Keratinocyte (primary cell): Measurements from ENCODE around the gene CCL2. TPM values are rescaled to one million over a fixed set of nuclear protein-coding genes. Genes with fewer than 3 reads are reported as not detected.

Experiments
- DNase-seq: peaks from one replicate; pipeline ENCODE4 v3.0.0-alpha.2; 2011; ENCODE audit warnings: low read depth, missing footprints, low spot score
- FAIRE-seq: peaks from 2 replicates; lab custom pipeline; 2011; peaks lifted over from hg19 to GRCh38; lab: Jason Lieb, UNC
- H2AFZ ChIP-seq: 2 replicates; pipeline ENCODE4 v1.6.0; 2012; ENCODE audit warnings: low read length, control low read depth, inconsistent platforms; ENCODE audit not compliant: control insufficient read depth
- H3K27ac ChIP-seq: 2 replicates; pipeline ENCODE4 v1.5.1; 2011; ENCODE audit warnings: low read length; ENCODE audit not compliant: control insufficient read depth, insufficient read depth
- H3K27me3 ChIP-seq: 3 replicates; pipeline ENCODE4 v1.6.0; 2011; ENCODE audit warnings: low read length; ENCODE audit not compliant: control insufficient read depth, insufficient read depth; ENCODE audit errors: extremely low read depth
- H3K36me3 ChIP-seq, 2 experiments: 2 replicates in 1 of 2; 3 replicates in 1 of 2; pipeline ENCODE4 v1.5.1; 2011; ENCODE audit warnings: low read length in 2 of 2, mild to moderate bottlenecking in 1 of 2; ENCODE audit not compliant: control insufficient read depth in 2 of 2, insufficient read depth in 2 of 2; ENCODE audit errors: extremely low read depth in 1 of 2
- H3K4me1 ChIP-seq: 3 replicates; pipeline ENCODE4 v1.5.1; 2011; ENCODE audit warnings: low read length; ENCODE audit not compliant: control insufficient read depth, insufficient read depth; ENCODE audit errors: extremely low read depth
- H3K4me2 ChIP-seq: 3 replicates; pipeline ENCODE4 v1.6.0; 2011; ENCODE audit warnings: low read depth, low read length; ENCODE audit not compliant: control insufficient read depth, insufficient read depth; ENCODE audit errors: extremely low read depth
- H3K4me3 ChIP-seq, 3 experiments: fragments of 200-600 bp in 1 of 3; sonication (generic) in 1 of 3; 2 replicates in 2 of 3; 3 replicates in 1 of 3; pipeline ENCODE4 v1.5.1; 2011 to 2016; ENCODE audit warnings: low read length in 3 of 3, mild to moderate bottlenecking in 3 of 3, control low read depth in 2 of 3, inconsistent platforms in 1 of 3, low read depth in 1 of 3, mixed read lengths in 1 of 3, mixed run types in 1 of 3, moderate library complexity in 1 of 3; ENCODE audit not compliant: control insufficient read depth in 2 of 3, insufficient read depth in 2 of 3; ENCODE audit errors: extremely low read depth in 1 of 3
- H3K79me2 ChIP-seq: 2 replicates; pipeline ENCODE4 v1.6.0; 2012; ENCODE audit warnings: low read length; ENCODE audit not compliant: control insufficient read depth, insufficient read depth
- H3K9ac ChIP-seq: 3 replicates; pipeline ENCODE4 v1.6.0; 2011; ENCODE audit warnings: low read length; ENCODE audit not compliant: control insufficient read depth, insufficient read depth; ENCODE audit errors: extremely low read depth
- H3K9me1 ChIP-seq: 3 replicates; pipeline ENCODE4 v1.6.0; 2011; ENCODE audit warnings: low read length; ENCODE audit not compliant: control insufficient read depth, insufficient read depth; ENCODE audit errors: extremely low read depth
- H3K9me3 ChIP-seq: 2 replicates; pipeline ENCODE4 v1.5.1; 2012; ENCODE audit warnings: low read depth, low read length; ENCODE audit not compliant: control insufficient read depth
- H4K20me1 ChIP-seq: 3 replicates; pipeline ENCODE4 v1.6.0; 2011; ENCODE audit warnings: low read length; ENCODE audit not compliant: control insufficient read depth, insufficient read depth; ENCODE audit errors: extremely low read depth
- CTCF ChIP-seq, 3 experiments: IDR thresholded peaks in 1 of 3; conservative IDR thresholded peaks in 1 of 3; optimal IDR thresholded peaks in 1 of 3; 2 replicates in 2 of 3; 3 replicates in 1 of 3; pipeline versions ENCODE3 to v1.5.1; 2011; ENCODE audit warnings: low read length in 3 of 3, mild to moderate bottlenecking in 3 of 3, moderate library complexity in 2 of 3, control low read depth in 1 of 3, inconsistent platforms in 1 of 3; ENCODE audit not compliant: insufficient read depth in 2 of 3; ENCODE audit errors: extremely low read depth in 1 of 3
- EZH2 ChIP-seq: IDR thresholded peaks from one replicate; pipeline ENCODE4 v1.6.1; 2012; ENCODE audit warnings: inconsistent platforms, mild to moderate bottlenecking, low read length, moderate library complexity
- dilution Hi-C: fragments of 300-500 bp; cut with MboI; formaldehyde crosslinking; loops from one replicate; pipeline ENCODE4 v1.7.0; 2020; ENCODE audit warnings: low sequenced_read_pairs; ENCODE audit not compliant: extremely low pct_ligation_motif_present
- polyA plus RNA-seq, 5 experiments: library from polyadenylated mRNA; depleted of rRNA in 3 of 5; stranded (reverse) in 3 of 5; stranded (forward) in 1 of 5; unstranded in 1 of 5; fragments of >200 nt; gene quantifications; 1 replicate in 1 of 5; 2 replicates in 3 of 5; 3 replicates in 1 of 5; pipeline versions ENCODE4 v1.2.1 to v1.2.3, GENCODE V29; 2011 to 2012; ENCODE audit warnings: missing spikeins in 2 of 5, low read depth in 1 of 5, low replicate concordance in 1 of 5

The CCL2 gene
- polyA plus RNA-seq, 1 donor (not counting 4 experiments of a cell fraction or from before 2014, with no cell fraction given), result 0.24 TPM

DNA sequence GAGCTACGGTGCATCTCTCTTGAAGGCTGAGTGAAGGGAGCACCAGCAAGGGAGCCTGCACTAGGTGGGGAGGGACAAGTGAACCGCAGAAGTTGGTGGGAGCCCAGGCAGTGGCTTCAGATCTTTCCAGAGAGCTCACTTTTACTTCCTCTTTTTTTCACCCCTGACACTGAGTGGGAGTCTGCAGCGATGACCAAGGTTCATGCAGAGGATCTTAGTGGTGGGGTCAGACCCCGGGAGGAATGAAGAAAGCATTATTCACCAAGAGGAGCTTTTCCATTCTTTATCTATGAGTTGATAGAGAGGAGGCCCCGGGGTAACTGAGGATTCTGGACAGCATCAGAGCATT is 3.0 kb upstream of the CCL2 start:
- no peaks in the 10 kb centered on the region for H3K9me1 ChIP-seq
- H2AFZ ChIP-seq, result no peak overlapping the region
- no peaks in the 10 kb centered on the region for H3K36me3 ChIP-seq
- H3K4me1 ChIP-seq, result peaks cover 26% of the 10 kb centered on the region
- H3K4me2 ChIP-seq, result no peak overlapping the region
- FAIRE-seq, result no peak
- TF ChIP-seq CTCF (optimal IDR thresholded peaks at IDR 0.05 in 1 of 3, IDR thresholded peaks at IDR 0.05 in 1 of 3, conservative IDR thresholded peaks at IDR 0.05 in 1 of 3; ENCODE audit: extremely low read depth in 1 of 3, insufficient read depth in 2 of 3, low read length in 3 of 3), result no peak
- no peak for TF ChIP-seq EZH2
- DNase-seq, result no peak
- dilution Hi-C loops, result no loop called here
- H3K9ac ChIP-seq, result no peak overlapping the region
- no peak overlapping the region for H3K4me3 ChIP-seq
- no peak overlapping the region for H3K27ac ChIP-seq
- H3K9me3 ChIP-seq, result no peaks in the 10 kb centered on the region
- peaks cover under 1% of the 10 kb centered on the region for H3K27me3 ChIP-seq
- H3K79me2 ChIP-seq, result no peaks in the 10 kb centered on the region
- H4K20me1 ChIP-seq, result no peaks in the 10 kb centered on the region

GRCh38 chr17:34252444-34253138 is 2.5 kb upstream of the CCL2 start:
- Histone ChIP-seq H2AFZ (no peak overlapping the region), H3K27ac (peak overlapping the region; percentile 24)
- FAIRE-seq, result peak; percentile 84

More at GRCh38 chr17:34252444-34253138, 2.5 kb upstream of the CCL2 start:
- Histone ChIP-seq H3K27me3 (peaks cover 4% of the 10 kb centered on the region), H3K4me3 (no peak overlapping the region), H3K9ac (no peak overlapping the region), H3K4me1 (peaks cover 26% of the 10 kb centered on the region), H3K4me2 (no peak overlapping the region), H3K9me3 (no peaks in the 10 kb centered on the region), H3K9me1 (no peaks in the 10 kb centered on the region), H4K20me1 (no peaks in the 10 kb centered on the region), H3K36me3 (no peaks in the 10 kb centered on the region), H3K79me2 (no peaks in the 10 kb centered on the region)
- no peak for TF ChIP-seq EZH2
- TF ChIP-seq CTCF (optimal IDR thresholded peaks at IDR 0.05 in 1 of 3, IDR thresholded peaks at IDR 0.05 in 1 of 3, conservative IDR thresholded peaks at IDR 0.05 in 1 of 3; ENCODE audit: extremely low read depth in 1 of 3, insufficient read depth in 2 of 3, low read length in 3 of 3), result no peak
- no peak for DNase-seq
- dilution Hi-C loops, result no loop called here
